SK-N-SH treated with all-trans-retinoic acid at 6 μM for 48 hours (cell line): ENCODE measurements around the gene CDH4.

Source experiments
- ATAC-seq: fragments of 200-7000 bp; cut with Tn5 transposase; 3 replicates; pipeline ENCODE4 v1.9.1; 2020; ENCODE audit warnings: mild to moderate bottlenecking, moderate library complexity
- ARNTL ChIP-seq: fragments of 450-650 bp; formaldehyde crosslinking; IDR thresholded peaks from 2 replicates; pipeline ENCODE4 v1.5.0; 2020; ENCODE audit warnings: low read depth, mild to moderate bottlenecking, moderate library complexity, borderline replicate concordance
- BACH2 ChIP-seq: fragments of 250-450 bp; sonication (Bioruptor Pico); IDR thresholded peaks from 2 replicates; pipeline ENCODE4 v1.9.0; 2021; ENCODE audit warnings: mild to moderate bottlenecking, borderline replicate concordance
- CREB5 ChIP-seq: fragments of 250-450 bp; sonication (Bioruptor Pico); IDR thresholded peaks from 2 replicates; pipeline ENCODE4 v1.5.1; 2020; ENCODE audit warnings: low read depth, mild to moderate bottlenecking, moderate library complexity
- CSDC2 ChIP-seq: fragments of 250-450 bp; sonication (Bioruptor Pico); IDR thresholded peaks from 2 replicates; pipeline ENCODE4 v1.5.0; 2020; ENCODE audit warnings: mild to moderate bottlenecking, moderate library complexity
- CSRNP3 ChIP-seq: fragments of 250-450 bp; sonication (Bioruptor Pico); IDR thresholded peaks from 2 replicates; pipeline ENCODE4 v1.5.1; 2021; ENCODE audit warnings: mild to moderate bottlenecking, moderate library complexity
- ESRRG ChIP-seq: fragments of 250-450 bp; sonication (Bioruptor Pico); IDR thresholded peaks from 2 replicates; pipeline ENCODE4 v1.6.1; 2021; ENCODE audit warnings: mild to moderate bottlenecking
- ISL1 ChIP-seq: fragments of 250-450 bp; sonication (Bioruptor Pico); IDR thresholded peaks from 2 replicates; pipeline ENCODE4 v2.1.2; 2022; ENCODE audit warnings: mild to moderate bottlenecking, moderate library complexity
- OSR1 ChIP-seq: fragments of 250-450 bp; sonication (Bioruptor Pico); IDR thresholded peaks from 2 replicates; pipeline ENCODE4 v1.8.0; 2022; ENCODE audit warnings: moderate library complexity, mild to moderate bottlenecking, inconsistent platforms
- PATZ1 ChIP-seq: fragments of 250-450 bp; sonication (Bioruptor Pico); IDR thresholded peaks from 2 replicates; pipeline ENCODE4 v1.8.0; 2020; ENCODE audit warnings: mild to moderate bottlenecking, moderate library complexity, borderline replicate concordance
- POU6F1 ChIP-seq: fragments of 250-450 bp; sonication (Bioruptor Pico); IDR thresholded peaks from 2 replicates; pipeline ENCODE4 v1.8.0; 2021; ENCODE audit warnings: low read depth, mild to moderate bottlenecking, moderate library complexity, borderline replicate concordance
- PPARA ChIP-seq: fragments of 250-450 bp; sonication (Bioruptor Pico); IDR thresholded peaks from 2 replicates; pipeline ENCODE4 v1.5.0; 2020; ENCODE audit warnings: mild to moderate bottlenecking, borderline replicate concordance
- RARB ChIP-seq: fragments of 250-450 bp; sonication (Bioruptor Pico); IDR thresholded peaks from 2 replicates; pipeline ENCODE4 v1.8.0; 2021; ENCODE audit warnings: mild to moderate bottlenecking, moderate library complexity
- SNAI2 ChIP-seq: fragments of 250-450 bp; sonication (Bioruptor Pico); IDR thresholded peaks from 2 replicates; pipeline ENCODE4 v1.5.0; 2020; ENCODE audit warnings: mild to moderate bottlenecking, moderate library complexity
- TCF4 ChIP-seq: fragments of 250-450 bp; sonication (Bioruptor Pico); IDR thresholded peaks from 2 replicates; pipeline ENCODE4 v1.8.0; 2021; ENCODE audit warnings: mild to moderate bottlenecking, moderate library complexity, borderline replicate concordance
- TOX ChIP-seq: fragments of 250-450 bp; sonication (Bioruptor Pico); IDR thresholded peaks from 2 replicates; pipeline ENCODE4 v1.8.0; 2021; ENCODE audit warnings: mild to moderate bottlenecking, moderate library complexity, borderline replicate concordance
- TSHZ2 ChIP-seq: fragments of 250-450 bp; sonication (Bioruptor Pico); IDR thresholded peaks from 2 replicates; pipeline ENCODE4 v1.5.0; 2020; ENCODE audit warnings: mild to moderate bottlenecking, moderate library complexity
- ZC3H10 ChIP-seq: fragments of 250-450 bp; sonication (Bioruptor Pico); IDR thresholded peaks from 2 replicates; pipeline ENCODE4 v1.5.1; 2021; ENCODE audit warnings: mild to moderate bottlenecking, moderate library complexity
- ZFP3 ChIP-seq: fragments of 250-450 bp; sonication (Bioruptor Pico); IDR thresholded peaks from 2 replicates; pipeline ENCODE4 v1.5.0; 2020; ENCODE audit warnings: mild to moderate bottlenecking, moderate library complexity
- ZFP30 ChIP-seq: fragments of 450-650 bp; formaldehyde crosslinking; IDR thresholded peaks from 2 replicates; pipeline ENCODE4 v1.5.0; 2022; ENCODE audit warnings: mild to moderate bottlenecking, moderate library complexity
- ZNF565 ChIP-seq: fragments of 450-650 bp; formaldehyde crosslinking; conservative IDR thresholded peaks from 2 replicates; pipeline ENCODE4 v1.5.0; 2020; ENCODE audit warnings: low read depth, mild to moderate bottlenecking, moderate library complexity
- ZNF70 ChIP-seq: fragments of 450-650 bp; formaldehyde crosslinking; IDR thresholded peaks from 2 replicates; pipeline ENCODE4 v1.5.0; 2020; ENCODE audit warnings: mild to moderate bottlenecking, moderate library complexity

Gene CDH4

GRCh38 chr20:61461461-61461860 lies 209.4 kb downstream of the CDH4 start:
- no peak for ATAC-seq
- TF ChIP-seq RARB (CRISPR knock-in tag) (no peak), BACH2 (CRISPR knock-in tag) (no peak), ZNF565 (CRISPR knock-in tag) (no peak), TSHZ2 (CRISPR knock-in tag) (no peak), ISL1 (CRISPR knock-in tag) (no peak), ZFP30 (no peak), PPARA (no peak), CSRNP3 (CRISPR knock-in tag) (no peak), OSR1 (CRISPR knock-in tag) (no peak), ZNF70 (CRISPR knock-in tag) (no peak), SNAI2 (no peak), ZFP3 (no peak), CREB5 (no peak)
- TF ChIP-seq, all 23 proteins: peak for 0

GRCh38 chr20:61464307-61465303 lies 212.5 kb downstream of the CDH4 start:
- TF ChIP-seq ZC3H10 (no peak), ZFP3 (no peak), POU6F1 (no peak), TCF4 (no peak), BACH2 (CRISPR knock-in tag) (no peak), ZNF70 (CRISPR knock-in tag) (no peak), TOX (CRISPR knock-in tag) (no peak), TSHZ2 (CRISPR knock-in tag) (no peak), RARB (CRISPR knock-in tag) (no peak), SNAI2 (no peak), ARNTL (no peak), ESRRG (CRISPR knock-in tag) (no peak), PATZ1 (CRISPR knock-in tag) (no peak), CSDC2 (no peak), ISL1 (CRISPR knock-in tag) (no peak)
- no peak for ATAC-seq
